Caco-2 (cell line): ENCODE data around the gene RIMS4. TPM values are rescaled to one million over a fixed set of nuclear protein-coding genes. Genes with fewer than 3 reads are reported as not detected.

Experiments
- BruUV-seq: library from RNA; stranded (reverse); fragments of 400-500 nt; replicated peaks from 2 replicates; lab custom pipeline; 2021; lab: Mats Ljungman, UMichigan
- CTCF ChIA-PET: fragments of 300-600 bp; sonication (Branson Sonifier 250); formaldehyde crosslinking; loops from one replicate; lab custom pipeline; 2022; ENCODE audit warnings: antibody characterized with exemption; lab: Charles Lee
- POLR2A ChIA-PET: fragments of 300-600 bp; sonication (Branson Sonifier 250); formaldehyde crosslinking; loops from one replicate; lab custom pipeline; 2022; ENCODE audit warnings: antibody characterized with exemption; lab: Charles Lee
- DNase-seq, 2 experiments: peaks; one replicate each; pipeline versions ENCODE4 v3.0.0 to v3.0.0-alpha.2; 2020 to 2022
- H3K27me3 ChIP-seq: replicated peaks from 2 replicates; pipeline ENCODE4 v1.6.0; 2011; ENCODE audit warnings: low read length; ENCODE audit not compliant: control insufficient read depth, insufficient read depth
- H3K36me3 ChIP-seq: 2 replicates; pipeline ENCODE4 v1.5.1; 2011; ENCODE audit warnings: low read length; ENCODE audit not compliant: control insufficient read depth, insufficient read depth
- H3K4me1 ChIP-seq: fragments of 250-450 bp; sonication (Bioruptor Pico); 2 replicates; pipeline ENCODE4 v1.5.1; 2020; ENCODE audit warnings: mild to moderate bottlenecking
- H3K4me3 ChIP-seq: 2 replicates; pipeline ENCODE4 v1.5.1; 2011; ENCODE audit warnings: low read depth, mild to moderate bottlenecking, control low read depth, low read length
- H3K9me3 ChIP-seq: fragments of 250-450 bp; sonication (Bioruptor Pico); 2 replicates; pipeline ENCODE4 v1.5.1; 2020; ENCODE audit warnings: mild to moderate bottlenecking, moderate library complexity
- H3K27ac Mint-ChIP-seq: one replicate; pipeline ENCODE4 v1.8.0; 2022; ENCODE audit warnings: mixed read lengths; ENCODE audit not compliant: unreplicated experiment
- H3K27me3 Mint-ChIP-seq: one replicate; pipeline ENCODE4 v1.8.0; 2022; ENCODE audit warnings: mixed read lengths; ENCODE audit not compliant: insufficient read depth, unreplicated experiment
- H3K36me3 Mint-ChIP-seq: one replicate; pipeline ENCODE4 v1.8.0; 2022; ENCODE audit warnings: mild to moderate bottlenecking, mixed read lengths; ENCODE audit not compliant: insufficient read depth, unreplicated experiment
- H3K4me1 Mint-ChIP-seq: one replicate; pipeline ENCODE4 v1.8.0; 2022; ENCODE audit warnings: low read depth, mixed read lengths; ENCODE audit not compliant: unreplicated experiment
- H3K4me3 Mint-ChIP-seq: one replicate; pipeline ENCODE4 v1.8.0; 2022; ENCODE audit warnings: mild to moderate bottlenecking, moderate library complexity, mixed read lengths; ENCODE audit not compliant: unreplicated experiment
- H3K9me3 Mint-ChIP-seq: one replicate; pipeline ENCODE4 v1.8.0; 2022; ENCODE audit warnings: mixed read lengths; ENCODE audit not compliant: unreplicated experiment
- intact Hi-C: fragments of 100-400 bp; cut with micrococcal nuclease; formaldehyde crosslinking; loops from one replicate; pipeline ENCODE4 v1.10.0; 2022; ENCODE audit not compliant: unreplicated experiment
- total RNA-seq: library from RNA; stranded (reverse); gene quantifications from 2 replicates; pipeline ENCODE4 v1.2.3, GENCODE V29; 2022
- TF ChIP-seq, protein P1 (sequence below), 2 experiments: fragments of 200-600 bp in 1 of 2; IDR thresholded peaks; 1 replicate in 1 of 2; 2 replicates in 1 of 2; pipeline versions ENCODE4 v1.5.1 to v1.8.0; 2011 to 2022; ENCODE audit warnings: antibody characterized with exemption in 1 of 2, control low read depth in 1 of 2, inconsistent platforms in 1 of 2, low read depth in 1 of 2, low read length in 1 of 2, mild to moderate bottlenecking in 1 of 2, moderate library complexity in 1 of 2; ENCODE audit not compliant: insufficient read depth in 1 of 2, severe bottlenecking in 1 of 2, unreplicated experiment in 1 of 2

The RIMS4 gene
- total RNA-seq, 1 experiment from 2014 or later, result 9.0 TPM

DNA sequence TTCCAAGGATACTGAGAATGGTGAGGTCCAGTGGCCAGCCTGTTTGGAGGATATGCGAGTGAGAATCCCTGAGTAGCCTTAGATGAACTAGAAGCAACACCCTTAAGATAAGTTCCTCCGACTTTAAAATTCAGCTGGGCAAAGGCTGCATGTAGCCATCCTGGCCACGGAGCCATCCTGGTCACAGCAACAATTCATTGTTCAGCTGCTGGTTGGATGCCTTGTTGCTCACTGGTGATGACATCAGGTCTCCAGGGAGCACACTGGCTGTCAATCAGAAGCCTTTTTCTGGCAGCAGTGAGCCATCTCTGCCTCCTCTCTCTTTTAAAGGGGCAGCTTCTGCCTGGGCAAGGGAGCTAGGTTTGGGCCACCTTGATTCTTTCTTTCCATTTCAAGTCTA, 22.4 kb upstream of the RIMS4 start:
- Mint-ChIP-seq H3K4me1 (no peaks in the 10 kb centered on the region), H3K27me3 (peaks cover 15% of the 10 kb centered on the region), H3K9me3 (no peaks in the 10 kb centered on the region), H3K27ac (no peak overlapping the region), H3K36me3 (no peaks in the 10 kb centered on the region), H3K4me3 (no peak overlapping the region)
- intact Hi-C loops, result no loop called here
- H3K9me3 ChIP-seq, result peaks cover 5% of the 10 kb centered on the region; the same call in 1 of the 2 replicates
- no peaks in the 10 kb centered on the region for H3K36me3 ChIP-seq
- H3K4me1 ChIP-seq, result no peaks in the 10 kb centered on the region
- TF ChIP-seq, protein P1, sequence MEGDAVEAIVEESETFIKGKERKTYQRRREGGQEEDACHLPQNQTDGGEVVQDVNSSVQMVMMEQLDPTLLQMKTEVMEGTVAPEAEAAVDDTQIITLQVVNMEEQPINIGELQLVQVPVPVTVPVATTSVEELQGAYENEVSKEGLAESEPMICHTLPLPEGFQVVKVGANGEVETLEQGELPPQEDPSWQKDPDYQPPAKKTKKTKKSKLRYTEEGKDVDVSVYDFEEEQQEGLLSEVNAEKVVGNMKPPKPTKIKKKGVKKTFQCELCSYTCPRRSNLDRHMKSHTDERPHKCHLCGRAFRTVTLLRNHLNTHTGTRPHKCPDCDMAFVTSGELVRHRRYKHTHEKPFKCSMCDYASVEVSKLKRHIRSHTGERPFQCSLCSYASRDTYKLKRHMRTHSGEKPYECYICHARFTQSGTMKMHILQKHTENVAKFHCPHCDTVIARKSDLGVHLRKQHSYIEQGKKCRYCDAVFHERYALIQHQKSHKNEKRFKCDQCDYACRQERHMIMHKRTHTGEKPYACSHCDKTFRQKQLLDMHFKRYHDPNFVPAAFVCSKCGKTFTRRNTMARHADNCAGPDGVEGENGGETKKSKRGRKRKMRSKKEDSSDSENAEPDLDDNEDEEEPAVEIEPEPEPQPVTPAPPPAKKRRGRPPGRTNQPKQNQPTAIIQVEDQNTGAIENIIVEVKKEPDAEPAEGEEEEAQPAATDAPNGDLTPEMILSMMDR (IDR thresholded peaks at IDR 0.05; ENCODE audit: insufficient read depth in 1 of 2, low read depth in 1 of 2, low read length in 1 of 2, severe bottlenecking in 1 of 2, unreplicated experiment in 1 of 2), result no peak
- DNase-seq, result peak in 1 of 2 experiments; percentile 51
- CTCF ChIA-PET, result no interaction called here
- no TSS peak for BruUV-seq
- POLR2A ChIA-PET, result no interaction called here
- H3K27me3 ChIP-seq, result no peaks in the 10 kb centered on the region
- no peak overlapping the region for H3K4me3 ChIP-seq

DNA sequence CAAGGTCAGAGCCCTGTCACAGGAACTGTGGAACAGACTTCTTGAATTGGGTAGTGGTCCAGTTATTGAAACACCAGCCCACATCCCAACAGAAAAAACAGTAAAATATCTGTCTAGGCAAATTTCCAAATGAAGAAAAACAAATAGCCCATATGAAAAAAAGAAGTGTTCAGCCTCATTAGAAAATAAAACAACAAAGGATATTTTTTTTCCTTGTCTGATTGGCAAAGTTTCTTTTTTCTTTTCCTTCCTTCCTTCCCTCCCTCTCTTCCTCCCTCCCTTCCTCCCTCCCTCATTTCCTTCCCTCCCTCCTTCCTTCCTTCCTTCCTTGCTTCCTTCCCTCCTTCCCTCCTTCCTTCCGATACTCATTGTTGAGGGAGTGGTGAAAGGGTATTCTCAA, 20.6 kb upstream of the RIMS4 start:
- Histone ChIP-seq H3K9me3 (peaks cover 5% of the 10 kb centered on the region; the same call in 1 of the 2 replicates), H3K4me1 (no peaks in the 10 kb centered on the region), H3K4me3 (no peak overlapping the region), H3K36me3 (no peaks in the 10 kb centered on the region), H3K27me3 (no peaks in the 10 kb centered on the region)
- no peak for DNase-seq
- TF ChIP-seq, protein P1 (IDR thresholded peaks at IDR 0.05; ENCODE audit: insufficient read depth in 1 of 2, low read depth in 1 of 2, low read length in 1 of 2, severe bottlenecking in 1 of 2, unreplicated experiment in 1 of 2), result no peak
- no peaks in the 10 kb centered on the region for H3K9me3 Mint-ChIP-seq
- H3K4me1 Mint-ChIP-seq, result no peaks in the 10 kb centered on the region
- CTCF ChIA-PET, result no interaction called here
- intact Hi-C loops, result no loop called here
- no peak overlapping the region for H3K4me3 Mint-ChIP-seq
- H3K27me3 Mint-ChIP-seq, result peaks cover 15% of the 10 kb centered on the region
- H3K27ac Mint-ChIP-seq, result no peak overlapping the region
- no peaks in the 10 kb centered on the region for H3K36me3 Mint-ChIP-seq
- BruUV-seq, result no TSS peak
- POLR2A ChIA-PET, result no interaction called here

DNA sequence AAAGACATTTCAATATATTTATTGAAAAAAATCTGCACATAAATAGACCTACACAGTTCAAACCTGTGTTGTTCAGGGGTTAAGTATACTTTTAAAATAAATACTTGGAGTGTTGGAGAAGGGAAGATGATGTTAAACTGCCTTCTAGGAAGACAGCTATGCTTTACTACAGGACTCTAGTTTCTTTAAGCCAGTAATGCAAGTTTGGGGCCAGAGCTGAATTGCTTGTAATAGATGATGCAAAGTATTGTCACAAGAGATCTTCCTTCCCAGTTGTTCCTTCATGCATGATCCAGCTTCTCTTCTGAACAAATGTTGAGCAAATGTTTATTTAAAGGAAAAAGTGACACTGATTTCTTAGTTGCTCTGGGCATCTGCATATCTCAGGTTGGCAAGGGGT, 20.2 kb upstream of the RIMS4 start:
- Histone ChIP-seq H3K36me3 (no peaks in the 10 kb centered on the region), H3K4me1 (no peaks in the 10 kb centered on the region), H3K9me3 (peaks cover 5% of the 10 kb centered on the region; the same call in 1 of the 2 replicates), H3K4me3 (no peak overlapping the region), H3K27me3 (no peaks in the 10 kb centered on the region)
- Mint-ChIP-seq H3K36me3 (no peaks in the 10 kb centered on the region), H3K4me3 (no peak overlapping the region), H3K27ac (no peak overlapping the region), H3K9me3 (no peaks in the 10 kb centered on the region), H3K27me3 (peaks cover 15% of the 10 kb centered on the region), H3K4me1 (no peaks in the 10 kb centered on the region)
- ChIA-PET POLR2A (no interaction called here), CTCF (interaction anchor here (0.6 kb wide), 2 partner anchors 29 to 392 kb away, joined by 3 read pairs; no protein-coding TSS in a partner anchor)
- intact Hi-C loops, result no loop called here
- TF ChIP-seq, protein P1 (IDR thresholded peaks at IDR 0.05; ENCODE audit: insufficient read depth in 1 of 2, low read depth in 1 of 2, low read length in 1 of 2, severe bottlenecking in 1 of 2, unreplicated experiment in 1 of 2), result no peak
- DNase-seq, result no peak
- no TSS peak for BruUV-seq
